CD4-positive, alpha-beta T cell treated with Interleukin-4 for 1 hour (primary cell): ENCODE results near the gene F8A1.
"Not testable (repeated sequence)": the region's sequence is repeated elsewhere in the genome, so short reads cannot be mapped to it uniquely, and the experiment has no call there.

Source experiments
- DNase-seq, 2 donors: peaks; one replicate each; pipeline ENCODE4 v3.0.0-alpha.2; 2020 to 2022

The F8A1 gene

GRCh38 chrX:154886069-154886788 is at the start of gene F8A1:
F8A1 (plus strand) TSS chrX:154886355; CDS start chrX:154886375, 20 bp downstream.
- peak in 1 of 2 donors; percentile 38 for DNase-seq

- peak in 1 of 2 donors; percentile 56 for DNase-seq
Measured at GRCh38 chrX:154840856-154841255, 45.3 kb upstream of the F8A1 start.

GRCh38 chrX:154850957-154851611 is 35.1 kb upstream of the F8A1 start:
- DNase-seq: no peak

GRCh38 chrX:154855256-154855655 is 30.9 kb upstream of the F8A1 start:
- no peak for DNase-seq

GRCh38 chrX:154868522-154868921 is 17.6 kb upstream of the F8A1 start:
- DNase-seq: not testable (repeated sequence)

GRCh38 chrX:154873329-154873728 is 12.8 kb upstream of the F8A1 start:
- no peak for DNase-seq

- not testable (repeated sequence) for DNase-seq
Measured at GRCh38 chrX:154884069-154884468, 2.1 kb upstream of the F8A1 start.

- not testable (repeated sequence) for DNase-seq
Measured at GRCh38 chrX:154885057-154885456, 1.1 kb upstream of the F8A1 start.

GRCh38 chrX:154885549-154885948 is 606 bp upstream of the F8A1 start:
- peak in 1 of 2 donors; percentile 2 for DNase-seq

- DNase-seq: not testable (repeated sequence)
Measured at GRCh38 chrX:154886789-154887221, 650 bp downstream of the F8A1 start.

GRCh38 chrX:154890990-154891639 is 5.0 kb downstream of the F8A1 start:
- no peak for DNase-seq

- no peak for DNase-seq
Measured at GRCh38 chrX:154892296-154892695, 6.1 kb downstream of the F8A1 start.

- no peak for DNase-seq
Measured at GRCh38 chrX:154900323-154900722, 14.2 kb downstream of the F8A1 start.

GRCh38 chrX:154902408-154902807 is 16.3 kb downstream of the F8A1 start:
- no peak for DNase-seq

- DNase-seq: no peak
Measured at GRCh38 chrX:154908821-154909220, 22.7 kb downstream of the F8A1 start.

- not testable (repeated sequence) for DNase-seq
Measured at GRCh38 chrX:154910048-154910447, 23.9 kb downstream of the F8A1 start.

GRCh38 chrX:154910528-154910927 is 24.4 kb downstream of the F8A1 start:
- DNase-seq: not testable (repeated sequence)

- DNase-seq: no peak
Measured at GRCh38 chrX:154914052-154914451, 27.9 kb downstream of the F8A1 start.

GRCh38 chrX:154918060-154918483 is 31.9 kb downstream of the F8A1 start:
- peak in 1 of 2 donors; percentile 34 for DNase-seq

- not testable (repeated sequence) for DNase-seq
Measured at GRCh38 chrX:154924771-154925170, 38.6 kb downstream of the F8A1 start.
